ENCODE measurements around the gene GREB1L. TPM values are rescaled to one million over a fixed set of nuclear protein-coding genes. Genes with fewer than 3 reads are reported as not detected.

Gene GREB1L
- polyA plus RNA-seq, 1 donor from 2014 or later: 23.3 TPM

- no peaks in the 10 kb centered on the region for H3K9me2 ChIP-seq (ENCODE audit: insufficient read depth, low read length)
- no peaks in the 10 kb centered on the region for H3K36me3 ChIP-seq (ENCODE audit: insufficient read depth, low read length)
- no peaks in the 10 kb centered on the region for H3K27me3 ChIP-seq (ENCODE audit: insufficient read depth, low read depth, low read length)
- no peak overlapping the region for H3K4me3 ChIP-seq (ENCODE audit: low read length)
- no peaks in the 10 kb centered on the region for H3K79me2 ChIP-seq (replicated peaks; ENCODE audit: insufficient read depth, low read length)
- no peaks in the 10 kb centered on the region for H3K9me3 ChIP-seq (ENCODE audit: low read length)
- H3K4me2 ChIP-seq (ENCODE audit: low read length): no peak overlapping the region
- no peaks in the 10 kb centered on the region for H3F3A ChIP-seq (ENCODE audit: insufficient read depth, low read length, poor library complexity, severe bottlenecking)
- no peak overlapping the region for H3K9ac ChIP-seq (ENCODE audit: low read length)
- TF ChIP-seq RAD21 (conservative IDR thresholded peaks at IDR 0.05) (no peak), SMC3 (conservative IDR thresholded peaks at IDR 0.05; ENCODE audit: poor library complexity) (no peak), TAF1 (IDR thresholded peaks at IDR 0.05; ENCODE audit: low read depth) (no peak), EZH2 (IDR thresholded peaks at IDR 0.05; ENCODE audit: borderline replicate concordance, insufficient read depth, low read length, poor library complexity, severe bottlenecking) (no peak), EP300 (conservative IDR thresholded peaks at IDR 0.05; ENCODE audit: poor library complexity, severe bottlenecking) (no peak), POLR2AphosphoS5 (IDR thresholded peaks at IDR 0.05) (no peak), MXI1 (conservative IDR thresholded peaks at IDR 0.05; ENCODE audit: poor library complexity, severe bottlenecking) (no peak)
- TF ChIP-seq, protein P1, sequence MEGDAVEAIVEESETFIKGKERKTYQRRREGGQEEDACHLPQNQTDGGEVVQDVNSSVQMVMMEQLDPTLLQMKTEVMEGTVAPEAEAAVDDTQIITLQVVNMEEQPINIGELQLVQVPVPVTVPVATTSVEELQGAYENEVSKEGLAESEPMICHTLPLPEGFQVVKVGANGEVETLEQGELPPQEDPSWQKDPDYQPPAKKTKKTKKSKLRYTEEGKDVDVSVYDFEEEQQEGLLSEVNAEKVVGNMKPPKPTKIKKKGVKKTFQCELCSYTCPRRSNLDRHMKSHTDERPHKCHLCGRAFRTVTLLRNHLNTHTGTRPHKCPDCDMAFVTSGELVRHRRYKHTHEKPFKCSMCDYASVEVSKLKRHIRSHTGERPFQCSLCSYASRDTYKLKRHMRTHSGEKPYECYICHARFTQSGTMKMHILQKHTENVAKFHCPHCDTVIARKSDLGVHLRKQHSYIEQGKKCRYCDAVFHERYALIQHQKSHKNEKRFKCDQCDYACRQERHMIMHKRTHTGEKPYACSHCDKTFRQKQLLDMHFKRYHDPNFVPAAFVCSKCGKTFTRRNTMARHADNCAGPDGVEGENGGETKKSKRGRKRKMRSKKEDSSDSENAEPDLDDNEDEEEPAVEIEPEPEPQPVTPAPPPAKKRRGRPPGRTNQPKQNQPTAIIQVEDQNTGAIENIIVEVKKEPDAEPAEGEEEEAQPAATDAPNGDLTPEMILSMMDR (IDR thresholded peaks at IDR 0.05; ENCODE audit: poor library complexity, severe bottlenecking): no peak
- TF ChIP-seq, protein P2, sequence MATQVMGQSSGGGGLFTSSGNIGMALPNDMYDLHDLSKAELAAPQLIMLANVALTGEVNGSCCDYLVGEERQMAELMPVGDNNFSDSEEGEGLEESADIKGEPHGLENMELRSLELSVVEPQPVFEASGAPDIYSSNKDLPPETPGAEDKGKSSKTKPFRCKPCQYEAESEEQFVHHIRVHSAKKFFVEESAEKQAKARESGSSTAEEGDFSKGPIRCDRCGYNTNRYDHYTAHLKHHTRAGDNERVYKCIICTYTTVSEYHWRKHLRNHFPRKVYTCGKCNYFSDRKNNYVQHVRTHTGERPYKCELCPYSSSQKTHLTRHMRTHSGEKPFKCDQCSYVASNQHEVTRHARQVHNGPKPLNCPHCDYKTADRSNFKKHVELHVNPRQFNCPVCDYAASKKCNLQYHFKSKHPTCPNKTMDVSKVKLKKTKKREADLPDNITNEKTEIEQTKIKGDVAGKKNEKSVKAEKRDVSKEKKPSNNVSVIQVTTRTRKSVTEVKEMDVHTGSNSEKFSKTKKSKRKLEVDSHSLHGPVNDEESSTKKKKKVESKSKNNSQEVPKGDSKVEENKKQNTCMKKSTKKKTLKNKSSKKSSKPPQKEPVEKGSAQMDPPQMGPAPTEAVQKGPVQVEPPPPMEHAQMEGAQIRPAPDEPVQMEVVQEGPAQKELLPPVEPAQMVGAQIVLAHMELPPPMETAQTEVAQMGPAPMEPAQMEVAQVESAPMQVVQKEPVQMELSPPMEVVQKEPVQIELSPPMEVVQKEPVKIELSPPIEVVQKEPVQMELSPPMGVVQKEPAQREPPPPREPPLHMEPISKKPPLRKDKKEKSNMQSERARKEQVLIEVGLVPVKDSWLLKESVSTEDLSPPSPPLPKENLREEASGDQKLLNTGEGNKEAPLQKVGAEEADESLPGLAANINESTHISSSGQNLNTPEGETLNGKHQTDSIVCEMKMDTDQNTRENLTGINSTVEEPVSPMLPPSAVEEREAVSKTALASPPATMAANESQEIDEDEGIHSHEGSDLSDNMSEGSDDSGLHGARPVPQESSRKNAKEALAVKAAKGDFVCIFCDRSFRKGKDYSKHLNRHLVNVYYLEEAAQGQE (IDR thresholded peaks at IDR 0.05; ENCODE audit: borderline replicate concordance): no peak
- no peak overlapping the region for H3K27ac ChIP-seq (ENCODE audit: low read length)
- no peak overlapping the region for H2AFZ ChIP-seq (ENCODE audit: low read depth, low read length)
- H4K20me1 ChIP-seq (ENCODE audit: insufficient read depth): no peaks in the 10 kb centered on the region
Observed at GRCh38 chr18:21408681-21409080, 166.6 kb downstream of the GREB1L start.

GRCh38 chr18:21433436-21433835, 191.4 kb downstream of the GREB1L start:
- H3K27ac ChIP-seq (ENCODE audit: low read length): no peak overlapping the region
- H2AFZ ChIP-seq (ENCODE audit: low read depth, low read length): no peak overlapping the region
- no peaks in the 10 kb centered on the region for H3K36me3 ChIP-seq (ENCODE audit: insufficient read depth, low read length)
- no peak overlapping the region for H3K4me2 ChIP-seq (ENCODE audit: low read length)
- TF ChIP-seq TAF1 (IDR thresholded peaks at IDR 0.05; ENCODE audit: low read depth) (no peak), POLR2AphosphoS5 (IDR thresholded peaks at IDR 0.05) (no peak), MXI1 (conservative IDR thresholded peaks at IDR 0.05; ENCODE audit: poor library complexity, severe bottlenecking) (no peak), EP300 (conservative IDR thresholded peaks at IDR 0.05; ENCODE audit: poor library complexity, severe bottlenecking) (no peak), RAD21 (conservative IDR thresholded peaks at IDR 0.05) (no peak), EZH2 (IDR thresholded peaks at IDR 0.05; ENCODE audit: borderline replicate concordance, insufficient read depth, low read length, poor library complexity, severe bottlenecking) (no peak), SMC3 (conservative IDR thresholded peaks at IDR 0.05; ENCODE audit: poor library complexity) (no peak)
- TF ChIP-seq, protein P1 (IDR thresholded peaks at IDR 0.05; ENCODE audit: poor library complexity, severe bottlenecking): no peak
- TF ChIP-seq, protein P2 (IDR thresholded peaks at IDR 0.05; ENCODE audit: borderline replicate concordance): no peak
- no peaks in the 10 kb centered on the region for H3K9me3 ChIP-seq (ENCODE audit: low read length)
- H3K79me2 ChIP-seq (replicated peaks; ENCODE audit: insufficient read depth, low read length): no peaks in the 10 kb centered on the region
- no peak overlapping the region for H3K4me3 ChIP-seq (ENCODE audit: low read length)
- H3K9me2 ChIP-seq (ENCODE audit: insufficient read depth, low read length): no peaks in the 10 kb centered on the region
- H4K20me1 ChIP-seq (ENCODE audit: insufficient read depth): no peaks in the 10 kb centered on the region
- H3K27me3 ChIP-seq (ENCODE audit: insufficient read depth, low read depth, low read length): no peaks in the 10 kb centered on the region
- H3F3A ChIP-seq (ENCODE audit: insufficient read depth, low read length, poor library complexity, severe bottlenecking): no peaks in the 10 kb centered on the region
- H3K9ac ChIP-seq (ENCODE audit: low read length): no peak overlapping the region
